Ishikawa (cell line): ENCODE data around the gene STX8.

Experiments
- CEBPB ChIP-seq: IDR thresholded peaks from 2 replicates; pipeline ENCODE4 v1.6.1; 2012
- CREB1 ChIP-seq: IDR thresholded peaks from 2 replicates; pipeline ENCODE4 v1.6.1; 2012; ENCODE audit warnings: low read depth
- EGR1 ChIP-seq: IDR thresholded peaks from 2 replicates; pipeline ENCODE4 v1.6.1; 2012
- EP300 ChIP-seq: IDR thresholded peaks from 2 replicates; pipeline ENCODE4 v1.6.1; 2012; ENCODE audit warnings: borderline replicate concordance
- FOXM1 ChIP-seq: IDR thresholded peaks from 2 replicates; pipeline ENCODE4 v1.6.1; 2012; ENCODE audit warnings: low read depth, borderline replicate concordance
- NFIC ChIP-seq: IDR thresholded peaks from 2 replicates; pipeline ENCODE4 v1.6.1; 2012
- RAD21 ChIP-seq: IDR thresholded peaks from 2 replicates; pipeline ENCODE4 v1.6.1; 2012; ENCODE audit warnings: low read depth
- TAF1 ChIP-seq: IDR thresholded peaks from 2 replicates; pipeline ENCODE4 v1.6.1; 2012; ENCODE audit warnings: low read depth, mild to moderate bottlenecking
- TCF12 ChIP-seq: IDR thresholded peaks from 2 replicates; pipeline ENCODE4 v1.6.1; 2012; ENCODE audit warnings: low read depth
- TEAD4 ChIP-seq: IDR thresholded peaks from 2 replicates; pipeline ENCODE4 v1.6.1; 2012
- YY1 ChIP-seq: IDR thresholded peaks from 2 replicates; pipeline ENCODE4 v1.6.1; 2012; ENCODE audit warnings: low read depth
- ZBTB7A ChIP-seq: IDR thresholded peaks from 2 replicates; pipeline ENCODE4 v1.6.1; 2012; ENCODE audit warnings: low read depth
- TF ChIP-seq, protein P1 (sequence below): IDR thresholded peaks from 2 replicates; pipeline ENCODE4 v1.6.1; 2012
- TF ChIP-seq, protein P2 (sequence below): IDR thresholded peaks from 2 replicates; pipeline ENCODE4 v1.6.1; 2012; ENCODE audit warnings: low read depth, mild to moderate bottlenecking
- TF ChIP-seq, protein P3 (sequence below): IDR thresholded peaks from 2 replicates; pipeline ENCODE4 v1.6.1; 2012

The STX8 gene

DNA sequence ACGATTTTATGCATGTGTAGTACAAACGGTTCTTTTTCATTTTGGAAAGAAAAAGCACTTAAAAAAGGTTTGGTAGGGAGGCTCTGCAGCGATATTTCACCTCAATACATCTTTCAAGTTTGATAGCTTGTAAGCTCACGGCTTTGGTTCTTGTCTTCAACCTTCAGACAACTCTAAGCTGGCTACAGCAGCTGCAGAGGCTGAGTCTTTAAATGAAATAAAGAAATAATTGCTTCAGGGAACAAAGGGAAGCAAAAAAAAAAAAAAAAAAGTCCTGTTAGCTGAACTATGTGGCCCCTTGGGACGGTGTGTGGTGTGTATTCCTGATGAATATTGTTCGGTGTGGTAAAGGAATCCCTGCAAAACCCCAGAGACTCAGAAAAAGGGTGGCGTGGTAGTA, 289.2 kb downstream of the STX8 start:
- TF ChIP-seq CEBPB = no peak
- TF ChIP-seq ZBTB7A = no peak
- TF ChIP-seq CREB1 = no peak
- no peak for TF ChIP-seq EP300
- TF ChIP-seq TAF1 = no peak
- no peak for TF ChIP-seq NFIC
- no peak for TF ChIP-seq EGR1
- no peak for TF ChIP-seq TCF12
- no peak for TF ChIP-seq RAD21
- TF ChIP-seq, protein P1, sequence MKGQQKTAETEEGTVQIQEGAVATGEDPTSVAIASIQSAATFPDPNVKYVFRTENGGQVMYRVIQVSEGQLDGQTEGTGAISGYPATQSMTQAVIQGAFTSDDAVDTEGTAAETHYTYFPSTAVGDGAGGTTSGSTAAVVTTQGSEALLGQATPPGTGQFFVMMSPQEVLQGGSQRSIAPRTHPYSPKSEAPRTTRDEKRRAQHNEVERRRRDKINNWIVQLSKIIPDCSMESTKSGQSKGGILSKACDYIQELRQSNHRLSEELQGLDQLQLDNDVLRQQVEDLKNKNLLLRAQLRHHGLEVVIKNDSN = no peak
- TF ChIP-seq, protein P2, sequence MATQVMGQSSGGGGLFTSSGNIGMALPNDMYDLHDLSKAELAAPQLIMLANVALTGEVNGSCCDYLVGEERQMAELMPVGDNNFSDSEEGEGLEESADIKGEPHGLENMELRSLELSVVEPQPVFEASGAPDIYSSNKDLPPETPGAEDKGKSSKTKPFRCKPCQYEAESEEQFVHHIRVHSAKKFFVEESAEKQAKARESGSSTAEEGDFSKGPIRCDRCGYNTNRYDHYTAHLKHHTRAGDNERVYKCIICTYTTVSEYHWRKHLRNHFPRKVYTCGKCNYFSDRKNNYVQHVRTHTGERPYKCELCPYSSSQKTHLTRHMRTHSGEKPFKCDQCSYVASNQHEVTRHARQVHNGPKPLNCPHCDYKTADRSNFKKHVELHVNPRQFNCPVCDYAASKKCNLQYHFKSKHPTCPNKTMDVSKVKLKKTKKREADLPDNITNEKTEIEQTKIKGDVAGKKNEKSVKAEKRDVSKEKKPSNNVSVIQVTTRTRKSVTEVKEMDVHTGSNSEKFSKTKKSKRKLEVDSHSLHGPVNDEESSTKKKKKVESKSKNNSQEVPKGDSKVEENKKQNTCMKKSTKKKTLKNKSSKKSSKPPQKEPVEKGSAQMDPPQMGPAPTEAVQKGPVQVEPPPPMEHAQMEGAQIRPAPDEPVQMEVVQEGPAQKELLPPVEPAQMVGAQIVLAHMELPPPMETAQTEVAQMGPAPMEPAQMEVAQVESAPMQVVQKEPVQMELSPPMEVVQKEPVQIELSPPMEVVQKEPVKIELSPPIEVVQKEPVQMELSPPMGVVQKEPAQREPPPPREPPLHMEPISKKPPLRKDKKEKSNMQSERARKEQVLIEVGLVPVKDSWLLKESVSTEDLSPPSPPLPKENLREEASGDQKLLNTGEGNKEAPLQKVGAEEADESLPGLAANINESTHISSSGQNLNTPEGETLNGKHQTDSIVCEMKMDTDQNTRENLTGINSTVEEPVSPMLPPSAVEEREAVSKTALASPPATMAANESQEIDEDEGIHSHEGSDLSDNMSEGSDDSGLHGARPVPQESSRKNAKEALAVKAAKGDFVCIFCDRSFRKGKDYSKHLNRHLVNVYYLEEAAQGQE = no peak
- no peak for TF ChIP-seq YY1
- TF ChIP-seq TEAD4 = no peak
- TF ChIP-seq FOXM1 = no peak
- TF ChIP-seq, protein P3, sequence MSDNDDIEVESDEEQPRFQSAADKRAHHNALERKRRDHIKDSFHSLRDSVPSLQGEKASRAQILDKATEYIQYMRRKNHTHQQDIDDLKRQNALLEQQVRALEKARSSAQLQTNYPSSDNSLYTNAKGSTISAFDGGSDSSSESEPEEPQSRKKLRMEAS = no peak

DNA sequence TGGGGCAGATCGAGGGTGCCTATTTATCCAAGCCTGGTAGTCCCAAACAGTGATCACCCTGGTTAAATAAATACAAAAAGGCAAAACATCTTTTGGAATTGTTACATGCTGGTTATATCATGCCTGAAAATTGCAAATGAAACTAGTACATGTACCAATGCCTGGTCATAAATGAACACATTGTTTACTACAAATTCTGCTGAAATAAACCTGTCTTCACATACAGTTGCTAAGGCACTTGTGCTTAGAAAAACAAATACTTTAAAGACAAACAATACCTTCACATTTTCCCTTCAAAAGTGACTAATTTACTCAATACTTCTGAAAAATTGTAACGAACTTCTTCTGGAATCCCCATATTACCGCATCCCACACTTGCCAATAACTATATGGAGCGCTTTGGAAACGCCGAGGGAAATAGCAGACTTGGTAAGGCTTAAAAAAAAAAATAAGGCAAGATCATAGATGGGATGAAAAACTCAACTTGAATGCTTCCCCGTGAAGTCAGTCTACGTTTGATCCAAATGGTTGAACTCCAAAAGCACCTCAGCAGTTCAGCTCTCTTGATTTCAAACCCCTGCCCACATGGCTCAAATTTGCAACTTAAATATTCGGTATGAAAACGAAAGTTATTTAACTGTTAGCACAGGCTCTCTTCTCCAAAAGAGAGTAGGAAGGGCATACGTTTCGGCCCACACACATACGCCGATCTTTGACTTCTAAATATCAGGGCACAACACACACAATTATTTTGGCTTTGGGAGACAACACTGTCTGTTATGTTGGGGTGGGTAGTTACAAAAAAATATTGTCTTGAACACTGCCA, 289.8 kb downstream of the STX8 start:
- TF ChIP-seq ZBTB7A (no peak), TCF12 (no peak), FOXM1 (no peak), TAF1 (no peak), RAD21 (no peak), YY1 (no peak), NFIC (no peak), CREB1 (no peak)
- TF ChIP-seq, protein P2 = no peak
- TF ChIP-seq, protein P1 = no peak
- TF ChIP-seq, protein P3 = no peak

DNA sequence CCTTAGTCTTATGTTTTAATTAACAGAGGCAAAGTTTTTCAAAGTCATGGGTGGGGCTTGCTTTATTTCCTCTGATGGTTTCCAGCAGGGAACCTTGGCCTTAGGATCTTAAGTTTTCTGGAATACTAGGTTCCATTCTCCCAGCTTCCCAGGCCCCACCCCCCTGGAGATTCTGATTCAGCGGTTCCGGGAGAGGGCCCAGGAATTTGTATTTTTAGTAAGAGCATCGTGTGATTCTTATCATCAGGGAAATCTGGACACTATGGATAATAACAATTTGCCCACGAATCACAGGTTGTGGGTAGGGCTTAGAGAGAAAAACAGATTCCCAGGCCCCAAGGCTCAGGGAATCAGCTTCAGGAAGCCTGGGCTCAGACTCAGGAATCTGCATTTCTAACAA, 290.7 kb downstream of the STX8 start:
- no peak for TF ChIP-seq TEAD4
- no peak for TF ChIP-seq YY1
- no peak for TF ChIP-seq TCF12
- TF ChIP-seq, protein P1 = no peak
- TF ChIP-seq, protein P3 = no peak
- no peak for TF ChIP-seq TAF1
- no peak for TF ChIP-seq CREB1
- no peak for TF ChIP-seq EP300
- no peak for TF ChIP-seq NFIC
- TF ChIP-seq, protein P2 = no peak
- TF ChIP-seq FOXM1 = no peak

DNA sequence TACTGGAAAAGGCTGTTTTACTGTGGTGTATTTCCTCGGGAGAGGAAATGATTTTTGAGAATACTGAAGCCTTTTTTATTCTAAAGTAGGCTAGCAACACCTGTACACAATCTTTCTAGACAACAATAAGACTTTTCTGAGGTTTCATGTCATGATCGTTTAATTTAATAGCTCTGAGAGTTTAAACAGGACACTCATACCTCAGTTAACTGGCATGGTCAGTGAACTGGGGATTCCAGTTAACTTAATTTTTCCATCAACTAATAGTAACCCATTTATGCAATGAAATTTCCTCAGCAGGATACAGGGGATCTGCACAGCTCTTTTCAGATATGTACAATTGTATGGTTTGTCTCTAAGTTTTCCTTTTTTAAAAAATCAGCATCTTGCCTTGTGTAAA, 291.7 kb downstream of the STX8 start:
- no peak for TF ChIP-seq TCF12
- TF ChIP-seq, protein P3 = no peak
- TF ChIP-seq YY1 = no peak
- TF ChIP-seq ZBTB7A = no peak
- TF ChIP-seq TAF1 = no peak
- no peak for TF ChIP-seq FOXM1
